Calu3 (cell line): ENCODE results near the gene C19orf25. TPM values are rescaled to one million over a fixed set of nuclear protein-coding genes. Genes with fewer than 3 reads are reported as not detected.
"Not testable (repeated sequence)": the region's sequence is repeated elsewhere in the genome, so short reads cannot be mapped to it uniquely, and the experiment has no call there.

Experiments used
- BruUV-seq: library from RNA; stranded (reverse); fragments of 400-500 nt; replicated peaks from 2 replicates; lab custom pipeline; 2021; lab: Mats Ljungman, UMichigan
- CTCF ChIA-PET: fragments of 300-600 bp; sonication (Branson Sonifier 250); formaldehyde crosslinking; loops from one replicate; lab custom pipeline; 2022; ENCODE audit warnings: antibody characterized with exemption; lab: Charles Lee
- DNase-seq: peaks from one replicate; pipeline ENCODE4 v3.0.0; 2022
- H3K27ac Mint-ChIP-seq: one replicate; pipeline ENCODE4 v1.8.0; 2022; ENCODE audit warnings: mixed read lengths; ENCODE audit not compliant: unreplicated experiment
- H3K27me3 Mint-ChIP-seq: one replicate; pipeline ENCODE4 v1.8.0; 2022; ENCODE audit warnings: mixed read lengths; ENCODE audit not compliant: unreplicated experiment
- H3K36me3 Mint-ChIP-seq: one replicate; pipeline ENCODE4 v1.8.0; 2022; ENCODE audit warnings: mild to moderate bottlenecking, moderate library complexity, mixed read lengths; ENCODE audit not compliant: insufficient read depth, unreplicated experiment
- H3K4me1 Mint-ChIP-seq: one replicate; pipeline ENCODE4 v1.8.0; 2022; ENCODE audit warnings: mild to moderate bottlenecking, low read depth, mixed read lengths; ENCODE audit not compliant: unreplicated experiment
- H3K4me3 Mint-ChIP-seq: one replicate; pipeline ENCODE4 v1.8.0; 2022; ENCODE audit warnings: mild to moderate bottlenecking, low read depth, moderate library complexity, mixed read lengths; ENCODE audit not compliant: unreplicated experiment
- H3K9me3 Mint-ChIP-seq: one replicate; pipeline ENCODE4 v1.8.0; 2022; ENCODE audit warnings: low read depth, mixed read lengths; ENCODE audit not compliant: unreplicated experiment
- CTCF ChIP-seq: fragments of 200-600 bp; IDR thresholded peaks from one replicate; pipeline ENCODE4 v1.8.0; 2022; ENCODE audit warnings: antibody characterized with exemption; ENCODE audit not compliant: unreplicated experiment
- intact Hi-C: fragments of 100-400 bp; cut with micrococcal nuclease; formaldehyde crosslinking; loops from one replicate; pipeline ENCODE4 v1.10.0; 2022; ENCODE audit not compliant: unreplicated experiment
- total RNA-seq: library from RNA; stranded (reverse); gene quantifications from 2 replicates; pipeline ENCODE4 v1.2.3, GENCODE V29; 2022

The C19orf25 gene
- total RNA-seq, 1 experiment from 2014 or later, result 33.7 TPM

GRCh38 chr19:1501200-1501595 is 22.2 kb upstream of the C19orf25 start:
- no peak overlapping the region for H3K27ac Mint-ChIP-seq
- no peak overlapping the region for H3K4me3 Mint-ChIP-seq
- DNase-seq, result peak; percentile 39
- no peak for TF ChIP-seq CTCF
- BruUV-seq, result no TSS peak
- H3K9me3 Mint-ChIP-seq, result no peaks in the 10 kb centered on the region
- intact Hi-C loops, result no loop called here
- CTCF ChIA-PET, result no interaction called here
- peaks cover 7% of the 10 kb centered on the region for H3K4me1 Mint-ChIP-seq
- H3K36me3 Mint-ChIP-seq, result peaks cover 3% of the 10 kb centered on the region
- H3K27me3 Mint-ChIP-seq, result peaks cover 9% of the 10 kb centered on the region

- CTCF ChIA-PET, H3K4me1 Mint-ChIP-seq, H3K4me3 Mint-ChIP-seq, intact Hi-C loops, DNase-seq, BruUV-seq, H3K9me3 Mint-ChIP-seq, H3K36me3 Mint-ChIP-seq, H3K27ac Mint-ChIP-seq: not testable (repeated sequence)
- H3K27me3 Mint-ChIP-seq, result peaks cover 11% of the 10 kb centered on the region
Observed at GRCh38 chr19:1499231-1499630, 20.2 kb upstream of the C19orf25 start.

- H3K4me3 Mint-ChIP-seq, result no peak overlapping the region
Observed at GRCh38 chr19:1497578-1498235, 18.7 kb upstream of the C19orf25 start.

GRCh38 chr19:1496714-1497577 is 17.9 kb upstream of the C19orf25 start:
- intact Hi-C loops, result no loop called here
- Mint-ChIP-seq H3K27me3 (peaks cover 11% of the 10 kb centered on the region), H3K27ac (no peak overlapping the region), H3K4me3 (peak overlapping the region; percentile 53), H3K9me3 (no peaks in the 10 kb centered on the region), H3K36me3 (peaks cover 5% of the 10 kb centered on the region), H3K4me1 (peaks cover 17% of the 10 kb centered on the region)
- CTCF ChIA-PET, result no interaction called here
- no TSS peak for BruUV-seq
- no peak for TF ChIP-seq CTCF
- DNase-seq, result no peak

More at GRCh38 chr19:1497578-1498235, 18.7 kb upstream of the C19orf25 start:
- no TSS peak for BruUV-seq
- intact Hi-C loops, result no loop called here
- Mint-ChIP-seq H3K4me1 (peaks cover 9% of the 10 kb centered on the region), H3K27me3 (peaks cover 11% of the 10 kb centered on the region), H3K27ac (no peak overlapping the region), H3K9me3 (no peaks in the 10 kb centered on the region), H3K36me3 (no peaks in the 10 kb centered on the region)
- no peak for TF ChIP-seq CTCF
- DNase-seq, result no peak
- CTCF ChIA-PET, result no interaction called here
